Activated CD4-positive, alpha-beta T cell treated with anti-CD3 and anti-CD28 coated beads for 36 hours (primary cell): ENCODE measurements around the gene ELMO3. TPM values are rescaled to one million over a fixed set of nuclear protein-coding genes. Genes with fewer than 3 reads are reported as not detected.

ENCODE experiments used
- ATAC-seq: fragments of 200-7000 bp; cut with Tn5 transposase; one replicate; pipeline ENCODE4 v1.10.0; 2021; ENCODE audit warnings: mild to moderate bottlenecking, moderate library complexity
- CTCF ChIA-PET: fragments of 350-600 bp; sonication (Branson Sonifier 250); formaldehyde crosslinking; loops from one replicate; lab custom pipeline; 2021; ENCODE audit warnings: antibody characterized with exemption; lab: Charles Lee
- POLR2A ChIA-PET: fragments of 350-600 bp; sonication (Branson Sonifier 250); formaldehyde crosslinking; loops from one replicate; lab custom pipeline; 2021; ENCODE audit warnings: antibody characterized with exemption, inconsistent platforms; lab: Charles Lee
- DNase-seq: peaks from one replicate; pipeline ENCODE4 v3.0.0-alpha.2; 2020
- H3K27ac Mint-ChIP-seq: one replicate; pipeline ENCODE4 v1.8.0; 2021; ENCODE audit warnings: mixed read lengths
- H3K27me3 Mint-ChIP-seq: one replicate; pipeline ENCODE4 v1.8.0; 2021; ENCODE audit warnings: mixed read lengths
- H3K36me3 Mint-ChIP-seq: one replicate; pipeline ENCODE4 v1.8.0; 2021; ENCODE audit warnings: low read depth, mixed read lengths
- H3K4me1 Mint-ChIP-seq: one replicate; pipeline ENCODE4 v1.8.0; 2021; ENCODE audit warnings: mixed read lengths
- H3K4me3 Mint-ChIP-seq: one replicate; pipeline ENCODE4 v1.8.0; 2021; ENCODE audit warnings: mild to moderate bottlenecking, moderate library complexity, mixed read lengths
- H3K9me3 Mint-ChIP-seq: one replicate; pipeline ENCODE4 v1.8.0; 2021; ENCODE audit warnings: low read depth, mixed read lengths
- intact Hi-C, 2 experiments: fragments of 100-400 bp; cut with DNase I in 1 of 2; cut with micrococcal nuclease in 1 of 2; formaldehyde crosslinking; loops; one replicate each; pipeline versions ENCODE4 v1.14.2 to v1.15.1; 2022 to 2024; cut with DNase I, micrococcal nuclease
- microRNA-seq: library from miRNA; unstranded; fragments of <30 nt; microRNA quantifications from one replicate; pipeline ENCODE4 v1.2.0, GENCODE V29; 2021; ENCODE audit warnings: borderline replicate concordance
- total RNA-seq, 2 experiments: library from RNA; stranded (reverse); gene quantifications; one replicate each; pipeline ENCODE4 v1.2.3, GENCODE V29; 2021

The ELMO3 gene
- total RNA-seq, 2 experiments from 2014 or later, result 3.0 to 4.6 TPM

- CTCF ChIA-PET, result interaction anchor here (0.6 to 1.4 kb wide), 10 partner anchors 8 to 230 kb away, joined by 3 to 5 read pairs (median 3); partner anchors contain the start of gene HSD11B2
- DNase-seq (peak; percentile 56), ATAC-seq (no peak)
- Mint-ChIP-seq H3K27me3 (peaks cover 11% of the 10 kb centered on the region), H3K4me1 (peaks cover 46% of the 10 kb centered on the region), H3K27ac (peak within 1 kb of the TSS; percentile 79), H3K9me3 (no peaks in the 10 kb centered on the region), H3K4me3 (peak within 1 kb of the TSS; percentile 87), H3K36me3 (peaks cover 4% of the 10 kb centered on the region)
- POLR2A ChIA-PET, result interaction anchor here (0.6 to 2.1 kb wide), 3 partner anchors 16 to 25 kb away, joined by 3 to 9 read pairs (median 3); partner anchors contain the start of gene TMEM208
- intact Hi-C loops, result loop anchor here (5.0 to 10.0 kb wide), 3 partner anchors 414 to 689 kb away; partner anchors contain the start of genes ACD (in 1 of the 2), DYNC1LI2 (in 1 of the 2), PARD6A (in 1 of the 2) and PSMB10 (in 1 of the 2)
Observed at GRCh38 chr16:67248401-67249177, 49.7 kb downstream of the ELMO3 start, which contains the start of gene SLC9A5. SLC9A5 (plus strand) TSS chr16:67248979; CDS start chr16:67249015, 36 bp downstream.

- intact Hi-C loops, result loop anchor here (5.0 to 10.0 kb wide), 3 partner anchors 413 to 688 kb away; partner anchors contain the start of genes ACD (in 1 of the 2), DYNC1LI2 (in 1 of the 2), PARD6A (in 1 of the 2) and PSMB10 (in 1 of the 2)
- Mint-ChIP-seq H3K36me3 (peaks cover 4% of the 10 kb centered on the region), H3K4me1 (peaks cover 38% of the 10 kb centered on the region), H3K27ac (peak overlapping the region; percentile 75), H3K9me3 (no peaks in the 10 kb centered on the region), H3K4me3 (peak overlapping the region; percentile 87), H3K27me3 (peaks cover 11% of the 10 kb centered on the region)
- ChIA-PET CTCF (interaction anchor here (0.6 to 1.0 kb wide), 4 partner anchors 9 to 231 kb away, joined by 3 read pairs; no protein-coding TSS in a partner anchor), POLR2A (interaction anchor here (0.7 kb wide), 1 partner anchor 25 kb away, joined by 3 read pairs; no protein-coding TSS in a partner anchor)
- DNase-seq (peak; percentile 36), ATAC-seq (no peak)
Observed at GRCh38 chr16:67249178-67250044, 50.5 kb downstream of the ELMO3 start.

- H3K27ac Mint-ChIP-seq, result no peak overlapping the region
- ChIA-PET POLR2A (no interaction called here), CTCF (interaction anchor here (0.6 kb wide), 1 partner anchor 101 kb away, joined by 3 read pairs; no protein-coding TSS in a partner anchor)
- H3K27me3 Mint-ChIP-seq, result peaks cover 11% of the 10 kb centered on the region
- no peak for ATAC-seq
- H3K9me3 Mint-ChIP-seq, result no peaks in the 10 kb centered on the region
- H3K36me3 Mint-ChIP-seq, result peaks cover 3% of the 10 kb centered on the region
- H3K4me3 Mint-ChIP-seq, result peak overlapping the region; percentile 87
- DNase-seq, result no peak
- intact Hi-C loops, result no loop called here
- peaks cover 32% of the 10 kb centered on the region for H3K4me1 Mint-ChIP-seq
Observed at GRCh38 chr16:67250045-67250327, 51.1 kb downstream of the ELMO3 start.

- Mint-ChIP-seq H3K27me3 (peaks cover 11% of the 10 kb centered on the region), H3K9me3 (no peaks in the 10 kb centered on the region), H3K4me1 (peaks cover 19% of the 10 kb centered on the region), H3K36me3 (no peaks in the 10 kb centered on the region), H3K27ac (no peak overlapping the region), H3K4me3 (no peak overlapping the region)
- no peak for ATAC-seq
- intact Hi-C loops, result no loop called here
- POLR2A ChIA-PET, result interaction anchor here (0.8 to 1.0 kb wide), 2 partner anchors 8 to 9 kb away, joined by 3 read pairs; no protein-coding TSS in a partner anchor
- no peak for DNase-seq
- CTCF ChIA-PET, result interaction anchor here (0.7 kb wide), 2 partner anchors 48 to 966 kb away, joined by 3 to 5 read pairs; no protein-coding TSS in a partner anchor
Observed at GRCh38 chr16:67252609-67253497, 53.9 kb downstream of the ELMO3 start.

Small RNAs within 50 kb of the gene (microRNA-seq; reads per million reads assigned to microRNA genes)
- gene MIR328, result 72.6 reads per million, percentile 60 among the genes with 10 or more reads in this experiment

Other genes with a start within 250 kb of the ELMO3 start
- 1 to 10 TPM; 1.6 to 1.9 TPM for gene CES3, start 237.9 kb upstream of the ELMO3 start, total RNA-seq
- 10 to 100 TPM; 13.5 to 15.7 TPM for gene CES4A, start 210.5 kb upstream of the ELMO3 start, total RNA-seq
- gene CBFB, start 170.0 kb upstream of the ELMO3 start, total RNA-seq, result 10 to 100 TPM; 84.6 to 90.2 TPM
- 10 to 100 TPM; 12.7 to 14.0 TPM for gene PHAF1, start 89.2 kb upstream of the ELMO3 start, total RNA-seq
- gene B3GNT9, start 48.1 kb upstream of the ELMO3 start, total RNA-seq, result 1 to 10 TPM; 2.3 to 3.0 TPM
- 10 to 100 TPM; 22.0 to 34.0 TPM for gene TRADD, start 39.2 kb upstream of the ELMO3 start, total RNA-seq
- gene FBXL8, start 39.2 kb upstream of the ELMO3 start, total RNA-seq, result 10 to 100 TPM; 15.5 to 21.0 TPM
- gene HSF4, start 34.4 kb upstream of the ELMO3 start, total RNA-seq, result 10 to 100 TPM; 15.7 to 20.7 TPM
- 10 to 100 TPM; 15.5 to 17.5 TPM for gene NOL3, start 28.6 kb upstream of the ELMO3 start, total RNA-seq
- gene MATCAP1, start 15.2 kb upstream of the ELMO3 start, total RNA-seq, result 10 to 100 TPM; 28.8 to 30.4 TPM
- gene EXOC3L1, start 9.0 kb upstream of the ELMO3 start, total RNA-seq, result under 1 TPM in 1 of 2 experiments, not detected in 1; 0.16 TPM
- gene E2F4, start 7.0 kb upstream of the ELMO3 start, total RNA-seq, result 100 to 1,000 TPM in 1 of 2 experiments, 10 to 100 TPM in 1; 91.4 to 110 TPM
- gene TMEM208, start 28.0 kb downstream of the ELMO3 start, total RNA-seq, result 10 to 100 TPM; 13.6 to 31.2 TPM
- 10 to 100 TPM; 75.5 to 77.2 TPM for gene FHOD1, start 48.4 kb downstream of the ELMO3 start, total RNA-seq
- gene SLC9A5, start 49.8 kb downstream of the ELMO3 start, total RNA-seq, result 1 to 10 TPM; 4.5 to 5.5 TPM
- 10 to 100 TPM; 21.1 to 23.1 TPM for gene PLEKHG4, start 80.4 kb downstream of the ELMO3 start, total RNA-seq
- gene KCTD19, start 127.6 kb downstream of the ELMO3 start, total RNA-seq, result 1 to 10 TPM; 1.8 to 2.0 TPM
- gene LRRC36, start 127.7 kb downstream of the ELMO3 start, total RNA-seq, result under 1 TPM; 0.51 to 0.66 TPM
- not detected for gene TPPP3, start 194.4 kb downstream of the ELMO3 start, total RNA-seq
- gene ZDHHC1, start 217.3 kb downstream of the ELMO3 start, total RNA-seq, result under 1 TPM; 0.58 to 0.98 TPM
- 1 to 10 TPM; 2.0 to 2.2 TPM for gene HSD11B2, start 232.0 kb downstream of the ELMO3 start, total RNA-seq